Measurements from ENCODE around the gene MYF5.

MYF5 gene

GRCh38 chr12:80721326-80721725, 4.6 kb downstream of the MYF5 start:
- TF ChIP-seq CTCF (IDR thresholded peaks at IDR 0.05; ENCODE audit: insufficient read depth, low read length, poor library complexity, severe bottlenecking) = no peak
- Histone ChIP-seq H3K27me3 (replicated peaks; ENCODE audit: control insufficient read depth, insufficient read depth, low read length) (no peaks in the 10 kb centered on the region), H3K4me3 (replicated peaks; ENCODE audit: low read depth, low read length) (no peak overlapping the region), H3K36me3 (ENCODE audit: control insufficient read depth, insufficient read depth, low read length) (no peaks in the 10 kb centered on the region)
- DNase-seq (ENCODE audit: extremely low read depth, insufficient read length) = no peak

GRCh38 chr12:80745851-80746505, 29.3 kb downstream of the MYF5 start:
- H3K4me3 ChIP-seq (replicated peaks; ENCODE audit: low read depth, low read length) = no peak overlapping the region
- H3K27me3 ChIP-seq (replicated peaks; ENCODE audit: control insufficient read depth, insufficient read depth, low read length) = no peaks in the 10 kb centered on the region
- no peaks in the 10 kb centered on the region for H3K36me3 ChIP-seq (ENCODE audit: control insufficient read depth, insufficient read depth, low read length)
- no peak for TF ChIP-seq CTCF (IDR thresholded peaks at IDR 0.05; ENCODE audit: insufficient read depth, low read length, poor library complexity, severe bottlenecking)
- DNase-seq (ENCODE audit: extremely low read depth, insufficient read length) = no peak

GRCh38 chr12:80747800-80748199, 31.1 kb downstream of the MYF5 start:
- Histone ChIP-seq H3K27me3 (replicated peaks; ENCODE audit: control insufficient read depth, insufficient read depth, low read length) (no peaks in the 10 kb centered on the region), H3K36me3 (ENCODE audit: control insufficient read depth, insufficient read depth, low read length) (no peaks in the 10 kb centered on the region), H3K4me3 (replicated peaks; ENCODE audit: low read depth, low read length) (no peak overlapping the region)
- no peak for DNase-seq (ENCODE audit: extremely low read depth, insufficient read length)
- no peak for TF ChIP-seq CTCF (IDR thresholded peaks at IDR 0.05; ENCODE audit: insufficient read depth, low read length, poor library complexity, severe bottlenecking)

GRCh38 chr12:80749456-80749855, 32.7 kb downstream of the MYF5 start:
- Histone ChIP-seq H3K27me3 (replicated peaks; ENCODE audit: control insufficient read depth, insufficient read depth, low read length) (no peaks in the 10 kb centered on the region), H3K36me3 (ENCODE audit: control insufficient read depth, insufficient read depth, low read length) (no peaks in the 10 kb centered on the region), H3K4me3 (replicated peaks; ENCODE audit: low read depth, low read length) (no peak overlapping the region)
- DNase-seq (ENCODE audit: extremely low read depth, insufficient read length) = no peak
- no peak for TF ChIP-seq CTCF (IDR thresholded peaks at IDR 0.05; ENCODE audit: insufficient read depth, low read length, poor library complexity, severe bottlenecking)

- H3K27me3 ChIP-seq (replicated peaks; ENCODE audit: control insufficient read depth, insufficient read depth, low read length) = no peaks in the 10 kb centered on the region
- TF ChIP-seq CTCF (IDR thresholded peaks at IDR 0.05; ENCODE audit: insufficient read depth, low read length, poor library complexity, severe bottlenecking) = no peak
- H3K36me3 ChIP-seq (ENCODE audit: control insufficient read depth, insufficient read depth, low read length) = no peaks in the 10 kb centered on the region
- no peak for DNase-seq (ENCODE audit: extremely low read depth, insufficient read length)
- no peak overlapping the region for H3K4me3 ChIP-seq (replicated peaks; ENCODE audit: low read depth, low read length)
Observed at GRCh38 chr12:80752464-80752863, 35.8 kb downstream of the MYF5 start.

GRCh38 chr12:80754274-80754673, 37.6 kb downstream of the MYF5 start:
- no peak for DNase-seq (ENCODE audit: extremely low read depth, insufficient read length)
- no peak for TF ChIP-seq CTCF (IDR thresholded peaks at IDR 0.05; ENCODE audit: insufficient read depth, low read length, poor library complexity, severe bottlenecking)

More at GRCh38 chr12:80754274-80754673, 37.6 kb downstream of the MYF5 start:
- H3K27me3 ChIP-seq (replicated peaks; ENCODE audit: control insufficient read depth, insufficient read depth, low read length) = no peaks in the 10 kb centered on the region
- no peaks in the 10 kb centered on the region for H3K36me3 ChIP-seq (ENCODE audit: control insufficient read depth, insufficient read depth, low read length)
- no peak overlapping the region for H3K4me3 ChIP-seq (replicated peaks; ENCODE audit: low read depth, low read length)

Data from GM06990 (cell line).